HCT116 (cell line): ENCODE results near the gene TLX2. TPM values are rescaled to one million over a fixed set of nuclear protein-coding genes. Genes with fewer than 3 reads are reported as not detected.
A peak's percentile ranks its signal among the peaks of the same experiment; 100 is the strongest.

ENCODE experiments used
- ATAC-seq: fragments of 200-7000 bp; cut with Tn5 transposase; 2 replicates; pipeline ENCODE4 v1.9.1; 2020; ENCODE audit warnings: mild to moderate bottlenecking, moderate library complexity
- BruUV-seq: library from RNA; stranded (reverse); fragments of 400-500 nt; replicated peaks from 2 replicates; lab custom pipeline; 2021; lab: Mats Ljungman, UMichigan
- CTCF ChIA-PET: fragments of 300-600 bp; sonication (Branson Sonifier 250); formaldehyde crosslinking; loops from one replicate; lab custom pipeline; 2021; ENCODE audit warnings: antibody characterized with exemption; lab: Charles Lee
- POLR2A ChIA-PET: fragments of 300-600, 350-600 bp; sonication (Branson Sonifier 250); formaldehyde crosslinking; loops from one replicate; lab custom pipeline; 2021; ENCODE audit warnings: antibody characterized with exemption; lab: Charles Lee
- RAD21 ChIA-PET, 2 experiments: fragments of 300-600 bp; sonication (Branson Sonifier 250); formaldehyde crosslinking; loops; one replicate each; lab custom pipeline; 2023; ENCODE audit warnings: low total read pairs in 2 of 2; ENCODE audit not compliant: uncharacterized antibody in 2 of 2, unreplicated experiment in 2 of 2, low non-redundant PET in 1 of 2; lab: Charles Lee
- DNase-seq: peaks from one replicate; pipeline ENCODE4 v3.0.0-alpha.2; 2010; ENCODE audit warnings: low read depth, low spot score
- H2AFZ ChIP-seq: fragments of 200-600 bp; shearing (Covaris generic), sonication (generic); 2 replicates; pipeline ENCODE4 v1.6.1; 2017; ENCODE audit warnings: low read depth, mixed run types, mixed read lengths, antibody characterized with exemption, low read length; ENCODE audit not compliant: poor library complexity, severe bottlenecking
- H3K27ac ChIP-seq: 2 replicates; pipeline ENCODE4 v1.5.1; 2012; ENCODE audit warnings: low read depth, low read length
- H3K27me3 ChIP-seq: fragments of 200-600 bp; sonication (generic); 2 replicates; pipeline ENCODE4 v1.6.1; 2016; ENCODE audit warnings: mixed run types, low read length, mixed read lengths; ENCODE audit not compliant: insufficient read depth
- H3K36me3 ChIP-seq, 2 experiments: fragments of 200-500 bp in 1 of 2; fragments of 200-600 bp in 1 of 2; sonication (Bioruptor generic) in 1 of 2; sonication (generic) in 1 of 2; 2 replicates each; pipeline versions ENCODE4 v1.5.1 to v1.6.1; 2014 to 2016; ENCODE audit warnings: low read length in 2 of 2, inconsistent platforms in 1 of 2, mixed read lengths in 1 of 2, mixed run types in 1 of 2; ENCODE audit not compliant: insufficient read depth in 2 of 2, control insufficient read depth in 1 of 2
- H3K4me1 ChIP-seq, 2 experiments: fragments of 200-600 bp in 1 of 2; sonication (generic) in 1 of 2; 2 replicates each; pipeline versions ENCODE4 v1.5.1 to v1.6.1; 2012 to 2017; ENCODE audit warnings: low read length in 2 of 2, inconsistent platforms in 1 of 2, mild to moderate bottlenecking in 1 of 2, mixed read lengths in 1 of 2, mixed run types in 1 of 2, moderate library complexity in 1 of 2; ENCODE audit not compliant: insufficient read depth in 2 of 2, control insufficient read depth in 1 of 2
- H3K4me2 ChIP-seq: fragments of 200-600 bp; sonication (generic); 2 replicates; pipeline ENCODE4 v1.6.1; 2017; ENCODE audit warnings: mixed run types, low read length, mixed read lengths
- H3K4me3 ChIP-seq, 2 experiments: fragments of 200-600 bp in 1 of 2; sonication (generic) in 1 of 2; replicated peaks in 1 of 2; 2 replicates each; pipeline ENCODE4 v1.5.1; 2011 to 2016; ENCODE audit warnings: low read length in 2 of 2, control low read depth in 1 of 2, low read depth in 1 of 2, mild to moderate bottlenecking in 1 of 2, mixed read lengths in 1 of 2, mixed run types in 1 of 2
- H3K79me2 ChIP-seq: fragments of 200-600 bp; sonication (generic); 2 replicates; pipeline ENCODE4 v1.6.1; 2017; ENCODE audit warnings: mild to moderate bottlenecking, mixed run types, low read length, moderate library complexity, mixed read lengths; ENCODE audit not compliant: insufficient read depth
- H3K9ac ChIP-seq: fragments of 200-600 bp; sonication (generic); 2 replicates; pipeline ENCODE4 v1.6.1; 2016; ENCODE audit warnings: low read length, mixed read lengths
- H3K9me2 ChIP-seq: fragments of 200-600 bp; sonication (generic), shearing (Covaris generic); 2 replicates; pipeline ENCODE4 v1.6.1; 2017; ENCODE audit warnings: mixed run types, mild to moderate bottlenecking, moderate library complexity; ENCODE audit not compliant: insufficient read depth
- H3K9me3 ChIP-seq, 2 experiments: fragments of 200-500 bp in 1 of 2; fragments of 200-600 bp in 1 of 2; sonication (Bioruptor generic) in 1 of 2; sonication (generic) in 1 of 2; 2 replicates each; pipeline ENCODE4 v1.6.1; 2014 to 2017; ENCODE audit warnings: low read length in 2 of 2, mixed read lengths in 2 of 2, inconsistent platforms in 1 of 2, low read depth in 1 of 2, mild to moderate bottlenecking in 1 of 2, mixed run types in 1 of 2, moderate library complexity in 1 of 2; ENCODE audit not compliant: control insufficient read depth in 1 of 2, insufficient read depth in 1 of 2
- H4K20me1 ChIP-seq: fragments of 200-600 bp; sonication (generic), shearing (Covaris generic); 2 replicates; pipeline ENCODE4 v1.6.1; 2017; ENCODE audit warnings: mixed run types, mild to moderate bottlenecking, moderate library complexity; ENCODE audit not compliant: insufficient read depth
- EGR1 ChIP-seq: IDR thresholded peaks from 2 replicates; pipeline ENCODE4 v1.6.1; 2012; ENCODE audit warnings: low read depth
- ELF1 ChIP-seq: IDR thresholded peaks from 2 replicates; pipeline ENCODE4 v1.6.1; 2012; ENCODE audit warnings: low read depth, borderline replicate concordance
- EZH2 ChIP-seq: fragments of 200-600 bp; sonication (generic); IDR thresholded peaks from 2 replicates; pipeline ENCODE4 v1.6.1; 2017; ENCODE audit warnings: antibody characterized with exemption, mixed run types
- EZH2phosphoT487 ChIP-seq: fragments of 200-600 bp; IDR thresholded peaks from 2 replicates; pipeline ENCODE4 v1.6.1; 2018; ENCODE audit warnings: antibody characterized with exemption, borderline replicate concordance
- POLR2A ChIP-seq: IDR thresholded peaks from 2 replicates; pipeline ENCODE4 v1.7.0; 2011; ENCODE audit warnings: borderline replicate concordance; ENCODE audit not compliant: insufficient read depth, insufficient read length; ENCODE audit errors: extremely low read depth
- POLR2AphosphoS5 ChIP-seq: IDR thresholded peaks from 2 replicates; pipeline ENCODE4 v1.6.1; 2011; ENCODE audit warnings: mild to moderate bottlenecking, low read depth, low read length, moderate library complexity
- RAD21 ChIP-seq: IDR thresholded peaks from 2 replicates; pipeline ENCODE4 v1.6.1; 2012; ENCODE audit warnings: low read depth, mild to moderate bottlenecking
- SRF ChIP-seq: IDR thresholded peaks from 2 replicates; pipeline ENCODE4 v1.6.1; 2012; ENCODE audit warnings: low read depth
- YY1 ChIP-seq: IDR thresholded peaks from 2 replicates; pipeline ENCODE4 v1.6.1; 2011; ENCODE audit warnings: low read length, low read depth, moderate library complexity, mild to moderate bottlenecking; ENCODE audit not compliant: insufficient replicate concordance; ENCODE audit errors: extremely low read depth
- ZFX ChIP-seq: fragments of 450-650 bp; IDR thresholded peaks from 2 replicates; pipeline ENCODE4 v1.6.1; 2017
- intact Hi-C: fragments of 100-400 bp; cut with micrococcal nuclease; formaldehyde crosslinking; loops from 2 replicates; pipeline ENCODE4 v1.10.0; 2022
- total RNA-seq: library from RNA; stranded (reverse); gene quantifications from one replicate; pipeline ENCODE4 v1.2.1, GENCODE V29; 2021; ENCODE audit not compliant: unreplicated experiment
- TF ChIP-seq, protein P1 (sequence below): IDR thresholded peaks from 2 replicates; pipeline ENCODE4 v1.6.1; 2012
- TF ChIP-seq, protein P2 (sequence below): IDR thresholded peaks from 2 replicates; pipeline ENCODE4 v1.6.1; 2011; ENCODE audit warnings: mild to moderate bottlenecking, low read length, moderate library complexity; ENCODE audit not compliant: insufficient replicate concordance; ENCODE audit errors: extremely low read depth
- TF ChIP-seq, protein P3 (sequence below): IDR thresholded peaks from 2 replicates; pipeline ENCODE4 v1.6.1; 2012
- TF ChIP-seq, protein P4 (sequence below), 3 experiments: fragments of 200-600 bp in 1 of 3; sonication (generic) in 1 of 3; IDR thresholded peaks in 2 of 3; conservative IDR thresholded peaks in 1 of 3; 2 replicates each; pipeline ENCODE4 v1.5.1; 2012 to 2017; ENCODE audit warnings: low read depth in 2 of 3, low read length in 2 of 3, antibody characterized with exemption in 1 of 3, borderline replicate concordance in 1 of 3, control low read depth in 1 of 3, mild to moderate bottlenecking in 1 of 3, mixed read lengths in 1 of 3, mixed run types in 1 of 3, moderate library complexity in 1 of 3; ENCODE audit not compliant: insufficient read depth in 1 of 3

Gene TLX2
- total RNA-seq, 1 experiment from 2014 or later: not detected

DNA sequence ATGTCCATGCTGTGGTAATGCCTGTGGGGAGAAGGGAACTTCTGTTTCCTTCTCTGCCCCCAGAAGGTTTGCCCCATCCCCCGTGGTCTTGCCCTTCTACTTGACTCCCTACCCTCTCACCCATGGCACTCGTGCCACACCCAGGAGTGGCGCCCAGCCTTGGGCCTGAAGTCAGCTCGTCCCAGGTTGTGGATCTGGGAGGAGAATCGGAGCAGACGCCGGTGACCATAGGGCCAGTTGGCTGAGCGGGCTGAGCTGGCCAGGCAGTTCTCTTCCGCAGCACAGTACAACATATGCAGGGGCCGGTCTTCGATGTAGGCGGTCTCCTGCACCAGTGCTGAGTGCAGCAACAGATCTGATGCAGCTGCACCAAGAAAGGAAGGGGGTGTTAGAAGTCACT is 20.2 kb downstream of the TLX2 start:
- Histone ChIP-seq H3K9me3 (no peaks in the 10 kb centered on the region), H3K4me2 (no peak overlapping the region), H3K9ac (no peak overlapping the region), H3K27ac (no peak overlapping the region), H3K4me1 (peaks cover 6 to 11% of the 10 kb centered on the region in 2 experiments), H4K20me1 (no peaks in the 10 kb centered on the region), H3K36me3 (no peaks in the 10 kb centered on the region; a peak in 1 of 4 replicates), H3K9me2 (no peaks in the 10 kb centered on the region), H3K79me2 (peaks cover 12% of the 10 kb centered on the region), H3K27me3 (no peaks in the 10 kb centered on the region), H3K4me3 (no peak overlapping the region), H2AFZ (no peak overlapping the region)
- POLR2A ChIA-PET: no interaction called here
- CTCF ChIA-PET: no interaction called here
- ATAC-seq (no peak), DNase-seq (no peak)
- BruUV-seq: no TSS peak
- RAD21 ChIA-PET: no interaction called here
- intact Hi-C loops: loop anchor here (5.0 kb wide), 1 partner anchor 282 kb away; no protein-coding TSS in a partner anchor
- TF ChIP-seq, protein P1, sequence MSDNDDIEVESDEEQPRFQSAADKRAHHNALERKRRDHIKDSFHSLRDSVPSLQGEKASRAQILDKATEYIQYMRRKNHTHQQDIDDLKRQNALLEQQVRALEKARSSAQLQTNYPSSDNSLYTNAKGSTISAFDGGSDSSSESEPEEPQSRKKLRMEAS: no peak
- 0 out of 2 replicates have a peak, but pooled peaks have one; percentile 13 for TF ChIP-seq POLR2AphosphoS5
- TF ChIP-seq, protein P2, sequence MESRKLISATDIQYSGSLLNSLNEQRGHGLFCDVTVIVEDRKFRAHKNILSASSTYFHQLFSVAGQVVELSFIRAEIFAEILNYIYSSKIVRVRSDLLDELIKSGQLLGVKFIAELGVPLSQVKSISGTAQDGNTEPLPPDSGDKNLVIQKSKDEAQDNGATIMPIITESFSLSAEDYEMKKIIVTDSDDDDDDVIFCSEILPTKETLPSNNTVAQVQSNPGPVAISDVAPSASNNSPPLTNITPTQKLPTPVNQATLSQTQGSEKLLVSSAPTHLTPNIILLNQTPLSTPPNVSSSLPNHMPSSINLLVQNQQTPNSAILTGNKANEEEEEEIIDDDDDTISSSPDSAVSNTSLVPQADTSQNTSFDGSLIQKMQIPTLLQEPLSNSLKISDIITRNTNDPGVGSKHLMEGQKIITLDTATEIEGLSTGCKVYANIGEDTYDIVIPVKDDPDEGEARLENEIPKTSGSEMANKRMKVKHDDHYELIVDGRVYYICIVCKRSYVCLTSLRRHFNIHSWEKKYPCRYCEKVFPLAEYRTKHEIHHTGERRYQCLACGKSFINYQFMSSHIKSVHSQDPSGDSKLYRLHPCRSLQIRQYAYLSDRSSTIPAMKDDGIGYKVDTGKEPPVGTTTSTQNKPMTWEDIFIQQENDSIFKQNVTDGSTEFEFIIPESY: no peak
- TF ChIP-seq, protein P3, sequence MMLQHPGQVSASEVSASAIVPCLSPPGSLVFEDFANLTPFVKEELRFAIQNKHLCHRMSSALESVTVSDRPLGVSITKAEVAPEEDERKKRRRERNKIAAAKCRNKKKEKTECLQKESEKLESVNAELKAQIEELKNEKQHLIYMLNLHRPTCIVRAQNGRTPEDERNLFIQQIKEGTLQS: no peak

DNA sequence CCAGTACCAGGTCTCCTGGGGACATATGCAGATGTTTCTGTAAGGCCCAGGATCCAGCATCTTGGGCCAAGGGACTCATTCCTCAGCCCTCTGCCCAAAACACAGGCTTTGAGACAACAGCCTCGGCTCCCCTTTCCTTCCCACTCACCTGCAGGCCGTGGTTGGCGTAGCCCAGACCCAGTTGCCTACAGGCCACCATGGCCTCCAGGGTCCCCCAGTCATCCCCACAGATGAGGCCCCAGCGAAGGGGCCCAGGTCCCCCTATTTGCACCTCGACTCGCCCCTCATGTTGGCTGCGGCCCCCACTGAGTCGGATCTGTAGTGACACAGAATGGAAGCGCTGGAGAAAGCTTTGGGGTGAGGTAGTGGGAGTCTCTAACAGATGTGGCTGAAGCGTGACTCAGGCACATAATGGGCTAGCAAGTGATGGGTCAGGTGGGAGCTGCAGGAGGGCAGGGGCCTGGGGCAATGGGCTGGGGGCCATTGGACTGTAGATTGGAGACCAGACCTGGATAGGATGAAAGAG is 21.3 kb downstream of the TLX2 start:
- no TSS peak for BruUV-seq
- TF ChIP-seq YY1: no peak
- TF ChIP-seq POLR2A: no peak
- TF ChIP-seq SRF: no peak
- TF ChIP-seq, protein P3: no peak
- TF ChIP-seq EGR1: no peak
- no peak for TF ChIP-seq EZH2phosphoT487
- no peak for TF ChIP-seq RAD21
- no peak for TF ChIP-seq ELF1
- no peak for TF ChIP-seq ZFX
- no peak for TF ChIP-seq EZH2
- TF ChIP-seq, protein P4, sequence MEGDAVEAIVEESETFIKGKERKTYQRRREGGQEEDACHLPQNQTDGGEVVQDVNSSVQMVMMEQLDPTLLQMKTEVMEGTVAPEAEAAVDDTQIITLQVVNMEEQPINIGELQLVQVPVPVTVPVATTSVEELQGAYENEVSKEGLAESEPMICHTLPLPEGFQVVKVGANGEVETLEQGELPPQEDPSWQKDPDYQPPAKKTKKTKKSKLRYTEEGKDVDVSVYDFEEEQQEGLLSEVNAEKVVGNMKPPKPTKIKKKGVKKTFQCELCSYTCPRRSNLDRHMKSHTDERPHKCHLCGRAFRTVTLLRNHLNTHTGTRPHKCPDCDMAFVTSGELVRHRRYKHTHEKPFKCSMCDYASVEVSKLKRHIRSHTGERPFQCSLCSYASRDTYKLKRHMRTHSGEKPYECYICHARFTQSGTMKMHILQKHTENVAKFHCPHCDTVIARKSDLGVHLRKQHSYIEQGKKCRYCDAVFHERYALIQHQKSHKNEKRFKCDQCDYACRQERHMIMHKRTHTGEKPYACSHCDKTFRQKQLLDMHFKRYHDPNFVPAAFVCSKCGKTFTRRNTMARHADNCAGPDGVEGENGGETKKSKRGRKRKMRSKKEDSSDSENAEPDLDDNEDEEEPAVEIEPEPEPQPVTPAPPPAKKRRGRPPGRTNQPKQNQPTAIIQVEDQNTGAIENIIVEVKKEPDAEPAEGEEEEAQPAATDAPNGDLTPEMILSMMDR (IDR thresholded peaks at IDR 0.05 in 2 of 3, conservative IDR thresholded peaks at IDR 0.05 in 1 of 3; ENCODE audit: borderline replicate concordance in 1 of 3, insufficient read depth in 1 of 3, low read depth in 2 of 3, low read length in 2 of 3): no peak

More for the DNA sequence above, 21.3 kb downstream of the TLX2 start:
- ChIA-PET POLR2A (no interaction called here), CTCF (no interaction called here), RAD21 (no interaction called here)
- Histone ChIP-seq H3K79me2 (peaks cover 4% of the 10 kb centered on the region; the same call in 1 of the 2 replicates), H3K36me3 (no peaks in the 10 kb centered on the region; a peak in 1 of 4 replicates), H2AFZ (no peak overlapping the region), H3K27ac (no peak overlapping the region), H3K4me3 (no peak overlapping the region), H3K9me3 (no peaks in the 10 kb centered on the region), H3K9me2 (no peaks in the 10 kb centered on the region), H3K27me3 (no peaks in the 10 kb centered on the region), H3K9ac (no peak overlapping the region), H3K4me1 (peaks cover 6 to 10% of the 10 kb centered on the region in 2 experiments), H3K4me2 (no peak overlapping the region), H4K20me1 (no peaks in the 10 kb centered on the region)
- ATAC-seq (no peak), DNase-seq (no peak)
- intact Hi-C loops: no loop called here
